Ishikawa (cell line): Measurements from ENCODE around the gene MRPS12.

ENCODE experiments used
- CEBPB ChIP-seq: IDR thresholded peaks from 2 replicates; pipeline ENCODE4 v1.6.1; 2012
- CREB1 ChIP-seq: IDR thresholded peaks from 2 replicates; pipeline ENCODE4 v1.6.1; 2012; ENCODE audit warnings: low read depth
- EGR1 ChIP-seq: IDR thresholded peaks from 2 replicates; pipeline ENCODE4 v1.6.1; 2012
- EP300 ChIP-seq: IDR thresholded peaks from 2 replicates; pipeline ENCODE4 v1.6.1; 2012; ENCODE audit warnings: borderline replicate concordance
- FOXM1 ChIP-seq: IDR thresholded peaks from 2 replicates; pipeline ENCODE4 v1.6.1; 2012; ENCODE audit warnings: low read depth, borderline replicate concordance
- NFIC ChIP-seq: IDR thresholded peaks from 2 replicates; pipeline ENCODE4 v1.6.1; 2012
- RAD21 ChIP-seq: IDR thresholded peaks from 2 replicates; pipeline ENCODE4 v1.6.1; 2012; ENCODE audit warnings: low read depth
- TAF1 ChIP-seq: IDR thresholded peaks from 2 replicates; pipeline ENCODE4 v1.6.1; 2012; ENCODE audit warnings: low read depth, mild to moderate bottlenecking
- TCF12 ChIP-seq: IDR thresholded peaks from 2 replicates; pipeline ENCODE4 v1.6.1; 2012; ENCODE audit warnings: low read depth
- TEAD4 ChIP-seq: IDR thresholded peaks from 2 replicates; pipeline ENCODE4 v1.6.1; 2012
- YY1 ChIP-seq: IDR thresholded peaks from 2 replicates; pipeline ENCODE4 v1.6.1; 2012; ENCODE audit warnings: low read depth
- ZBTB7A ChIP-seq: IDR thresholded peaks from 2 replicates; pipeline ENCODE4 v1.6.1; 2012; ENCODE audit warnings: low read depth
- TF ChIP-seq, protein P1 (sequence below): IDR thresholded peaks from 2 replicates; pipeline ENCODE4 v1.6.1; 2012
- TF ChIP-seq, protein P2 (sequence below): IDR thresholded peaks from 2 replicates; pipeline ENCODE4 v1.6.1; 2012; ENCODE audit warnings: low read depth, mild to moderate bottlenecking
- TF ChIP-seq, protein P3 (sequence below): IDR thresholded peaks from 2 replicates; pipeline ENCODE4 v1.6.1; 2012

Gene MRPS12

GRCh38 chr19:38959618-38960017 is 28.9 kb downstream of the MRPS12 start:
- TF ChIP-seq YY1 (no peak), TEAD4 (no peak), EGR1 (no peak), EP300 (no peak), RAD21 (no peak), TAF1 (no peak), NFIC (no peak), CREB1 (no peak), CEBPB (no peak), FOXM1 (no peak), ZBTB7A (no peak), TCF12 (no peak)
- TF ChIP-seq, protein P1, sequence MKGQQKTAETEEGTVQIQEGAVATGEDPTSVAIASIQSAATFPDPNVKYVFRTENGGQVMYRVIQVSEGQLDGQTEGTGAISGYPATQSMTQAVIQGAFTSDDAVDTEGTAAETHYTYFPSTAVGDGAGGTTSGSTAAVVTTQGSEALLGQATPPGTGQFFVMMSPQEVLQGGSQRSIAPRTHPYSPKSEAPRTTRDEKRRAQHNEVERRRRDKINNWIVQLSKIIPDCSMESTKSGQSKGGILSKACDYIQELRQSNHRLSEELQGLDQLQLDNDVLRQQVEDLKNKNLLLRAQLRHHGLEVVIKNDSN, result no peak
- TF ChIP-seq, protein P2, sequence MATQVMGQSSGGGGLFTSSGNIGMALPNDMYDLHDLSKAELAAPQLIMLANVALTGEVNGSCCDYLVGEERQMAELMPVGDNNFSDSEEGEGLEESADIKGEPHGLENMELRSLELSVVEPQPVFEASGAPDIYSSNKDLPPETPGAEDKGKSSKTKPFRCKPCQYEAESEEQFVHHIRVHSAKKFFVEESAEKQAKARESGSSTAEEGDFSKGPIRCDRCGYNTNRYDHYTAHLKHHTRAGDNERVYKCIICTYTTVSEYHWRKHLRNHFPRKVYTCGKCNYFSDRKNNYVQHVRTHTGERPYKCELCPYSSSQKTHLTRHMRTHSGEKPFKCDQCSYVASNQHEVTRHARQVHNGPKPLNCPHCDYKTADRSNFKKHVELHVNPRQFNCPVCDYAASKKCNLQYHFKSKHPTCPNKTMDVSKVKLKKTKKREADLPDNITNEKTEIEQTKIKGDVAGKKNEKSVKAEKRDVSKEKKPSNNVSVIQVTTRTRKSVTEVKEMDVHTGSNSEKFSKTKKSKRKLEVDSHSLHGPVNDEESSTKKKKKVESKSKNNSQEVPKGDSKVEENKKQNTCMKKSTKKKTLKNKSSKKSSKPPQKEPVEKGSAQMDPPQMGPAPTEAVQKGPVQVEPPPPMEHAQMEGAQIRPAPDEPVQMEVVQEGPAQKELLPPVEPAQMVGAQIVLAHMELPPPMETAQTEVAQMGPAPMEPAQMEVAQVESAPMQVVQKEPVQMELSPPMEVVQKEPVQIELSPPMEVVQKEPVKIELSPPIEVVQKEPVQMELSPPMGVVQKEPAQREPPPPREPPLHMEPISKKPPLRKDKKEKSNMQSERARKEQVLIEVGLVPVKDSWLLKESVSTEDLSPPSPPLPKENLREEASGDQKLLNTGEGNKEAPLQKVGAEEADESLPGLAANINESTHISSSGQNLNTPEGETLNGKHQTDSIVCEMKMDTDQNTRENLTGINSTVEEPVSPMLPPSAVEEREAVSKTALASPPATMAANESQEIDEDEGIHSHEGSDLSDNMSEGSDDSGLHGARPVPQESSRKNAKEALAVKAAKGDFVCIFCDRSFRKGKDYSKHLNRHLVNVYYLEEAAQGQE, result no peak
- TF ChIP-seq, protein P3, sequence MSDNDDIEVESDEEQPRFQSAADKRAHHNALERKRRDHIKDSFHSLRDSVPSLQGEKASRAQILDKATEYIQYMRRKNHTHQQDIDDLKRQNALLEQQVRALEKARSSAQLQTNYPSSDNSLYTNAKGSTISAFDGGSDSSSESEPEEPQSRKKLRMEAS, result no peak

GRCh38 chr19:38964738-38965137 is 34.0 kb downstream of the MRPS12 start:
- TF ChIP-seq TCF12, result no peak
- TF ChIP-seq, protein P1, result no peak
- TF ChIP-seq TEAD4, result no peak
- TF ChIP-seq NFIC, result no peak
- no peak for TF ChIP-seq CEBPB
- TF ChIP-seq, protein P2, result no peak
- no peak for TF ChIP-seq ZBTB7A
- TF ChIP-seq FOXM1, result no peak
- no peak for TF ChIP-seq YY1
- no peak for TF ChIP-seq EP300
- TF ChIP-seq EGR1, result no peak
- no peak for TF ChIP-seq CREB1
- TF ChIP-seq, protein P3, result no peak
- TF ChIP-seq RAD21, result no peak
- TF ChIP-seq TAF1, result no peak

DNA sequence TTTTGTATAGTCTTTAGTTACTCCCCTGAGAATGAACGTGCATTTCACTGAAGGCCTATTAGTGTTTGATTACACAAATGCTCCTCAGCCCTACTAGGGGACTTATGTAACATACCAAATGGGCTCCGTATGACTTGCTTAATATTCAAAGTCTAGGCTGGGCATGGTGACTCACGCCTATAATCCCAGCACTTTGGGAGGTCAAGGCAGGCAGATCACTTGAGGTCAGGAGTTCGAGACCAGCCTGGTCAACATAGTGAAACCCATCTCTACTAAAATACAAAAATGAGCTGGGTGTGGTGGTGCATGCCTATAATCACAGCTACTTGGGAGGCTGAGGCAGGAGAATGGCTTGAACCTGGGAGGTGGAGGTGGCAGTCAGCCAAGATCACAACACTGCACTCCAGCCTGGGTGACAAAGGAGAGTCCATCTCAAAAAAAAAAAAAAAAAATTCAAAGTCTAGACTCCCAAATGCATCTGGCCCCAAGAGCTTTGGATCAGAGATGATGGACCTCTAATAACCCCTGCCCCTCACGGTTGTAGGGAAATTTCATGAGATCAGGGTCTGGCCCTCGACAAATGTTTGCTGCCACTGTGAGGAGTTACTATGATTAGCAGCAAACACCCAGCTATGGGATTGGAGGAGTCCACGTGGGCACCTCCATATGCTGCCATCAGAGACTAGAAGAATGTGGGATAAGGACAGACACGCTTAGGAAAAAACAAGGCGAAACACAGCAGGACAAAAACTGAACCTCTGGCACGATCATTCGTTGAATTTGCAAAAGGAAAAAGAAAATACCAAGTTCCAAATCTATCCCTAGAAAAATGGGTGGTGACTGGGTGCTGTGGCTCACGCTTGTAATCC is 40.2 kb downstream of the MRPS12 start:
- TF ChIP-seq CEBPB (no peak), CREB1 (no peak), NFIC (no peak), TCF12 (no peak), YY1 (no peak), TAF1 (no peak), EP300 (no peak), FOXM1 (no peak), TEAD4 (no peak), RAD21 (no peak), ZBTB7A (no peak), EGR1 (no peak)
- TF ChIP-seq, protein P2, result no peak
- TF ChIP-seq, protein P3, result no peak
